OCI-LY7 (cell line): ENCODE results near the gene PITPNB. TPM values are rescaled to one million over a fixed set of nuclear protein-coding genes. Genes with fewer than 3 reads are reported as not detected.

Source experiments
- BruUV-seq: library from RNA; stranded (reverse); fragments of 400-500 nt; replicated peaks from 2 replicates; lab custom pipeline; 2021; lab: Mats Ljungman, UMichigan
- CTCF ChIA-PET: fragments of 300-600 bp; sonication (Branson Sonifier 250); formaldehyde crosslinking; loops from one replicate; lab custom pipeline; 2022; ENCODE audit warnings: antibody characterized with exemption; ENCODE audit not compliant: unreplicated experiment; lab: Charles Lee
- POLR2A ChIA-PET: fragments of 300-600 bp; sonication (Branson Sonifier 250); formaldehyde crosslinking; loops from one replicate; lab custom pipeline; 2022; ENCODE audit warnings: antibody characterized with exemption; lab: Charles Lee
- DNase-seq: peaks from one replicate; pipeline ENCODE4 v3.0.0-alpha.2; 2015; ENCODE audit warnings: low spot score
- H2AFZ ChIP-seq: fragments of 200-600 bp; sonication (generic), shearing (Covaris generic); 2 replicates; pipeline ENCODE4 v1.6.1; 2014; ENCODE audit warnings: mild to moderate bottlenecking, antibody characterized with exemption, low read length, moderate library complexity
- H3K27ac ChIP-seq: fragments of 200-600 bp; sonication (generic); 2 replicates; pipeline ENCODE4 v1.5.1; 2014; ENCODE audit warnings: mixed run types, low read depth, mild to moderate bottlenecking, moderate library complexity, low read length, inconsistent platforms; ENCODE audit not compliant: poor library complexity, severe bottlenecking
- H3K36me3 ChIP-seq: fragments of 200-600 bp; sonication (generic); 2 replicates; pipeline ENCODE4 v1.6.1; 2014; ENCODE audit warnings: mild to moderate bottlenecking, antibody characterized with exemption, low read length, moderate library complexity, mixed read lengths; ENCODE audit not compliant: insufficient read depth
- H3K4me1 ChIP-seq: fragments of 200-600 bp; sonication (generic); 2 replicates; pipeline ENCODE4 v1.5.1; 2014; ENCODE audit warnings: mild to moderate bottlenecking, low read length; ENCODE audit not compliant: insufficient read depth, poor library complexity, severe bottlenecking
- H3K4me2 ChIP-seq: fragments of 200-600 bp; sonication (generic); 2 replicates; pipeline ENCODE4 v1.6.1; 2014; ENCODE audit warnings: mild to moderate bottlenecking, low read length
- H3K4me3 ChIP-seq: fragments of 200-600 bp; sonication (generic); 2 replicates; pipeline ENCODE4 v1.5.1; 2014; ENCODE audit warnings: mild to moderate bottlenecking, low read depth, low read length; ENCODE audit not compliant: poor library complexity, severe bottlenecking
- H3K79me2 ChIP-seq: fragments of 200-600 bp; sonication (generic); 2 replicates; pipeline ENCODE4 v1.6.1; 2016; ENCODE audit warnings: low read depth, mild to moderate bottlenecking, low read length, moderate library complexity, mixed read lengths; ENCODE audit not compliant: insufficient read depth
- H3K9me2 ChIP-seq: fragments of 200-600 bp; sonication (generic); 2 replicates; pipeline ENCODE4 v1.6.1; 2016; ENCODE audit warnings: mild to moderate bottlenecking, low read length, mixed read lengths; ENCODE audit not compliant: insufficient read depth
- H3K9me3 ChIP-seq: fragments of 200-600 bp; sonication (generic); 2 replicates; pipeline ENCODE4 v1.6.1; 2014; ENCODE audit warnings: mild to moderate bottlenecking, mixed run types, low read length, mixed read lengths
- H4K20me1 ChIP-seq: fragments of 200-600 bp; sonication (generic); 2 replicates; pipeline ENCODE4 v1.6.1; 2014; ENCODE audit warnings: mild to moderate bottlenecking, antibody characterized with exemption, low read length, moderate library complexity, mixed read lengths; ENCODE audit not compliant: insufficient read depth
- EZH2phosphoT487 ChIP-seq: fragments of 200-600 bp; sonication (generic); IDR thresholded peaks from 2 replicates; pipeline ENCODE4 v1.6.1; 2018; ENCODE audit warnings: low read depth, borderline replicate concordance, mild to moderate bottlenecking, mixed run types, antibody characterized with exemption, low read length, moderate library complexity, mixed read lengths
- intact Hi-C: fragments of 100-400 bp; cut with micrococcal nuclease; formaldehyde crosslinking; loops from one replicate; pipeline ENCODE4 v1.10.0; 2022; ENCODE audit not compliant: unreplicated experiment
- total RNA-seq, 2 experiments: library from RNA; depleted of rRNA in 1 of 2; stranded (reverse); fragments of >200 nt in 1 of 2; shearing (Covaris generic) in 1 of 2; gene quantifications; 2 replicates each; pipeline ENCODE4 v1.2.3, GENCODE V29; 2014 to 2022
- TF ChIP-seq, protein P1 (sequence below): fragments of 200-600 bp; sonication (generic); conservative IDR thresholded peaks from 2 replicates; pipeline ENCODE4 v1.5.1; 2014; ENCODE audit warnings: mild to moderate bottlenecking, antibody characterized with exemption, low read length, moderate library complexity, mixed read lengths

The PITPNB gene
- total RNA-seq, 2 experiments from 2014 or later, result 21.8 to 97.4 TPM

DNA sequence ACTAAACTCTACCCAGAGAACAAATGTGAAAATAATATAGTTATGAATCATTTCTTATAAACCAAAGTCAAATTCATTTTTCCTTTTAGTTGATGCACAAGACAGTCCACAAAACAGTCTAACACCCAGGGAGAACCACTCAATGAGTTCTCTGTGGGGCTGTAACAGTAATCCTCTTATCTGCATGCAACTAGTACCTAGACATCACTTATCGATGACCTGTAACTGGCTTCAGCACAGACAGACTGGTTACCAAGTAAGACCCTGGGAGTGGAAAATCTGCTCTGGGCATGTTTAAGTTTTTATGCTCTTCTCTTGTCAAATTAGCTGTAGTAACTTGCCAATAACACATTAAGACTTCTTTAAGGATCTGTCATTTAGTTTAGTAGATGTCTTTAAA, 46.6 kb downstream of the PITPNB start:
- Histone ChIP-seq H3K4me3 (no peak overlapping the region), H3K27ac (no peak overlapping the region), H3K9me3 (no peaks in the 10 kb centered on the region), H2AFZ (no peak overlapping the region), H3K79me2 (peaks cover 8% of the 10 kb centered on the region; the same call in 1 of the 2 replicates), H3K36me3 (peaks cover 98% of the 10 kb centered on the region), H4K20me1 (peaks cover 4% of the 10 kb centered on the region; the same call in 1 of the 2 replicates), H3K4me1 (peaks cover 14% of the 10 kb centered on the region), H3K4me2 (no peak overlapping the region), H3K9me2 (no peaks in the 10 kb centered on the region)
- POLR2A ChIA-PET, result no interaction called here
- no peak for TF ChIP-seq EZH2phosphoT487
- TF ChIP-seq, protein P1, sequence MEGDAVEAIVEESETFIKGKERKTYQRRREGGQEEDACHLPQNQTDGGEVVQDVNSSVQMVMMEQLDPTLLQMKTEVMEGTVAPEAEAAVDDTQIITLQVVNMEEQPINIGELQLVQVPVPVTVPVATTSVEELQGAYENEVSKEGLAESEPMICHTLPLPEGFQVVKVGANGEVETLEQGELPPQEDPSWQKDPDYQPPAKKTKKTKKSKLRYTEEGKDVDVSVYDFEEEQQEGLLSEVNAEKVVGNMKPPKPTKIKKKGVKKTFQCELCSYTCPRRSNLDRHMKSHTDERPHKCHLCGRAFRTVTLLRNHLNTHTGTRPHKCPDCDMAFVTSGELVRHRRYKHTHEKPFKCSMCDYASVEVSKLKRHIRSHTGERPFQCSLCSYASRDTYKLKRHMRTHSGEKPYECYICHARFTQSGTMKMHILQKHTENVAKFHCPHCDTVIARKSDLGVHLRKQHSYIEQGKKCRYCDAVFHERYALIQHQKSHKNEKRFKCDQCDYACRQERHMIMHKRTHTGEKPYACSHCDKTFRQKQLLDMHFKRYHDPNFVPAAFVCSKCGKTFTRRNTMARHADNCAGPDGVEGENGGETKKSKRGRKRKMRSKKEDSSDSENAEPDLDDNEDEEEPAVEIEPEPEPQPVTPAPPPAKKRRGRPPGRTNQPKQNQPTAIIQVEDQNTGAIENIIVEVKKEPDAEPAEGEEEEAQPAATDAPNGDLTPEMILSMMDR, result no peak
- no peak for DNase-seq
- intact Hi-C loops, result no loop called here
- BruUV-seq, result no TSS peak
- CTCF ChIA-PET, result no interaction called here

DNA sequence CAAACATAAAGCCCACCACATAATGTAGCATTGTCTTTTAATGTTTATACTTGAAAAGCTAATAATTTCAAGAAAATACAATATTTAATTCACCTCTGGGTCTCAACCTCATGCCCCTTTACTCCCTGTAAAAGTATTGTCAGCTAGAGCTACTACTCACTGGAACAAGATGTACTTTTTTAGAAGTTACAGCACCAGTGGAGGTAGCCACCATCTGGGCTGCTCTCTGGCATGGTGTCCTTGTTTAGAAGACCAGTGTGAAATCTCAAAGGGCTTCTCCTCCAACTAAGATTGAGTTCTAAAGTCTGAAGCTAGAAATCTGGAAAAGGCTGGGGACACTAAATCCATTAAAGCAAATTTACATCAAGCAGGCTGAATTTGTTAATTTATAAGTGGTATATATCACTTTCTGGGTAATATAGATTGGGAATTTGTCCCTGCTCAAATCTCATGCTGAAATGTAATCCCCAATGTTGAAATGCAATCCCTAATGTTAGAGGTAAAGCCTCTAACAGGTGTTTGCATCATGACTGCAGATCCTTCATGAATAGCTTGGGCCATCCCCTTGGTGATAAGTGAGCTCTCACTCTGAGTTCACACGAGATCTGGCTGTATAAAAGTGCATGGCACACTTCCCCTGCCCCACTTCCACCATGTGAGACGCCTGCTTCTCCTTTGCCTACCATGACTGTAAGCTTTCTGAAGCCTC, 47.6 kb downstream of the PITPNB start:
- no TSS peak for BruUV-seq

More for the DNA sequence above, 47.6 kb downstream of the PITPNB start:
- Histone ChIP-seq H3K9me2 (no peaks in the 10 kb centered on the region), H3K79me2 (peaks cover 4% of the 10 kb centered on the region; the same call in 1 of the 2 replicates), H3K36me3 (peaks cover 98% of the 10 kb centered on the region), H3K4me2 (no peak overlapping the region), H2AFZ (no peak overlapping the region), H3K9me3 (no peaks in the 10 kb centered on the region), H3K27ac (no peak overlapping the region), H3K4me3 (no peak overlapping the region), H4K20me1 (peaks cover 4% of the 10 kb centered on the region; the same call in 1 of the 2 replicates), H3K4me1 (peaks cover 12% of the 10 kb centered on the region)
- intact Hi-C loops, result no loop called here
- ChIA-PET CTCF (no interaction called here), POLR2A (interaction anchor here (0.6 kb wide), 1 partner anchor 1188 kb away, joined by 3 read pairs; no protein-coding TSS in a partner anchor)
- TF ChIP-seq, protein P1, result no peak
- TF ChIP-seq EZH2phosphoT487, result no peak
- DNase-seq, result no peak
